Stimulated activated CD4-positive, alpha-beta T cell treated with anti-CD3 and anti-CD28 coated beads, Interleukin-1b, Interleukin-23, amount 100 ng/mL, for 24 hours (primary cell): ENCODE results near the gene RNF115.
"Not testable (repeated sequence)": the region's sequence is repeated elsewhere in the genome, so short reads cannot be mapped to it uniquely, and the experiment has no call there.

ENCODE experiments used
- DNase-seq, 4 experiments: peaks; one replicate each; pipeline ENCODE4 v3.0.0-alpha.2; 2020; ENCODE audit warnings: low read depth in 4 of 4, low spot score in 1 of 4

RNF115 gene

DNA sequence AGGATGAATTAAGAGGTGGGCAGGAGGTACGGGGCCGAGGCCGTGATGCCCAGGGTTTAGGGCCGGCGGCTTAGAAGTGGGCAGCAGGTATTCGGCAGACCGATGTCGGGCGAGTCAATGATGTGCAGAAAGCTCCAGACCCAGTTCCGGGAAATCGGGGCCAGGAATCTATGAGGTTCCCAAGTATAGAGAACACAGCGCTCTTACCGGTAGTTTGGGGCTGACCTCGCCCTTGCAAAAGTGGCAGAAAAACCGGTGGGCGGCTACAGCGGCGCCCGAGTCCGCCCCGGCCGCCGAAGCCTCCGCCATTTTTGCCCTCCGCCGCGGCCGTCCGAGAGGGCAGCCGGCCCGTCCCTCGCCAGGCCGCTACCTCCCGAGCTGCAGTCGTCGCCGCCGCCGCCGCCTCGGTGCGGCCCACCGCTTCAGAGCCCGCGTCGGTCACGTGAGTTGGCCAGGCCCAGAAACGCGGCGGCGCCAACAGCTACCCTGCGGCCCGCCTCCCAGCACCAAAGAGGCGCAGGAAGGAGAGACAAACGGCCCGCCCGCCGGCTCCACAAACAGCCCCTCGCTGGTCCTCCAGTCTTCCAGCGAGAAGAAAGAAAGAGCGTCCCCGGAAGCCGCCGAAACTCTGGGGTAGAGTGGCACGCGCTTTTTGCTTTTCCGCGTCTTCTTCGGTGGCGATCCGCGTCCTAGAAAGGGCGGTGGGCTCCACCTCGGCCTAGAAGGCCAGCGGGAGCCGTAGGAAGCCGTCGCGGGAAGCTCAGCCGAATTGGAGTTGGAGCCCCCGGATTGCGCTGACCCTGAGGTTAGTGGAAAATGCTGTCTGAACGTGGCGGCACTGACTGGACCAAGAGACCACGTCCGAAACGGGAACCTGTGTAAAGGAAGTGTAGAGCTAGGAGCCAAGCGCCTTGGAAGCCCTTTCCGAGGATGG is at the start of gene RNF115, which contains the start of gene POLR3C:
Gene RNF115, minus strand, starts transcription at position 531 of the 934 bp plus-strand sequence. Its CDS starts 222 bp downstream, at position 309.
Gene POLR3C, plus strand, starts transcription at position 636 of the 934 bp plus-strand sequence. CDS start 1,577 bp downstream, outside the sequence.
- peak; percentile 60 to 77 (median 68) for DNase-seq

DNA sequence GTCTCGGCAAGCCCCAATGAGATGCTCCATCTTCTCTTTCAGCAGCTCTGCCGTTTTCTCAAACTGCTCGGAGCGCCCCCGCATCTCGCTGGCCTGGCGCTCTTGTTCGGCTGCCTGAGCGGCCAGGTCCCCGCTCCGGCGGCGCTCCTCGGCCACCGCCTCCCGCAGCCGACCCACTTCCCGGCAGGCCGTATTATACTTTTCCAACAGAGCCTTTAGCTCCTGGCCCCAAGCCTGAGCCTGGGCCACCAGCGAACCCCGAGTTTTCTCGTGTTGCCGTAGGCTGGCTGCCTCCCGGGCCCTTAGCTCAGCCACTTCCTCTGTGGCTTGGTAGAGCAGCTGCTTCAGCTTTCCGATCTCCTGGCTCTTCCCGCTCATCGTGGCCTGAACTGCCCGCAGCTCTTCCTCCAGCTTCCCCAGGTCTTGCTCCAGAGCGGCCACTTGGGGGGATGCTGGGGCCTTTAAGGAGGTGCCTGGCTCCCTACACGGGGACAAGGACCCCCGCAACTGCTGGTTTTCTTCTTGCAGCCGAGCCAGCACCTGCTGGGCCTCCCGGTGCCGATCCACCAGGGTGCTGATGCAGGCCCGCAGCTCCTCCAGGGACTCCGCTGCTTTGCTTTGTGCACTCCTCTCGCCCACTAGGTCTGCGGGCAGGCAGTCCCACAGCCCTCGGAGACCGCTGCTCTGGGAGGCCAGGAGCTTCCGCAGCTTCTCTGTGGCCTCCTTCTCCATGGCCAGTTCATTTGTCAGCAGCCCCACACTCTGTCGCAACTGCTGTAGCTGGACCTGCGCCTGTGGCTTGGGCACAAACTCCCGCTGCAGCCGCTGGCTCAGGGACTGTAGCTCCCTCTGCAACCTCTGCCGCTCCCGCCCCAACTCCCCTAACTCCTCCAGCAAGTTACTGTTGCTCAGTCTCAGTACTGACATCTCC is 48.4 kb upstream of the RNF115 start:
- DNase-seq = peak in 2 of 4 experiments; percentile 11 to 17

DNA sequence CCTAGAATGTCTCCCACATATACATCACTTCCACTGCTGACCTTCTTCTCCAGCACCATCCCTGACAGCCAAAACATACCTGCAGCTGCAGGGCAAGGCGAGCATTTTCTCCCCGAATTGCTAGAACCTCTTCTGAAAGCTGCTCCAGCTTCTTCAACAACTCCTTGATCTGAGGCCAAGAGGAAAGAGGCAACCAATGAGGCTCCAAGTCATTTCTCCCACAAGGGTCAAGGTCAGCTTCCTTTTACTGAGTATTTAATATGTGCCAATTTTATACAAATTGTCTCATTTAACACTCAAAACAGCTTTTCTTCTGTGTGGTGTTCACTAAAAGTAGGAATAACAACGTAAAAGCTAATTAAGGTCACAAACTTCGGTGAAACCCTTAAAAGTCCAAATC is 44.3 kb upstream of the RNF115 start:
- no peak for DNase-seq

DNA sequence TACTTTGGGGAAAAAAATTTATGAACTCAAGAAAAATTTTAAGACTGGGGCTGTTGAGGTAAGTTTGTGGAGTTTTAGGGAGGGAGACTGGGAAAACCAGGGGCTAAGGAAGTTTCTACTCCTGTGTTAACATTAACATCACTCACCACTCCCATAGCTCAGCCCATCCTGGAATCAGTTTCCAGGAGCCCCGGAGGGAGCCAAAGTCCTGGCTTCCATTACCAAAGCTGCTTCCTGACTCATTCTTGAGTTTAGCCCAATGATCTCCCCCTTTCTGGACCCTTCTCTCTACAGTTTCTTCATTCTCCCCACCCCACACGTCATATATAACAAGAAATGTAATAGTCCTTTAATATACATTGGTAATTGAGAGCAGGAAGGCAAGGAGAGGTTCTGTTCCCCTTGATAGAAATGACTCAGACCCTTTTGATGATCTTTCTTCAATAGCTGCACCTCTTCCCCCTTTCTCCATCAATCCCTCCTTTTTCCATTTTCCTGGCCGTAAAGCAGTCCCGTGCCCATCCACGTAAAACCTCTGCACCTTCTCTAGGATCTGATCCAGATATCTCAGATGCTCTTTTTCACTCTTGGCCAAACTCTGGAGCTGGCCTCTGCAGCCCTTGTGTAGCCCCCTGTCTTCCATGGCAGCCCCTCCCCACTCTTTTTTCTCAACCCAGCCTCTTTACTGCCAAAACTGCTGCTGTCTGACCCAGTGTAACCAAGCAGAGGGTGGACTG is 39.6 kb upstream of the RNF115 start:
- DNase-seq = no peak

DNA sequence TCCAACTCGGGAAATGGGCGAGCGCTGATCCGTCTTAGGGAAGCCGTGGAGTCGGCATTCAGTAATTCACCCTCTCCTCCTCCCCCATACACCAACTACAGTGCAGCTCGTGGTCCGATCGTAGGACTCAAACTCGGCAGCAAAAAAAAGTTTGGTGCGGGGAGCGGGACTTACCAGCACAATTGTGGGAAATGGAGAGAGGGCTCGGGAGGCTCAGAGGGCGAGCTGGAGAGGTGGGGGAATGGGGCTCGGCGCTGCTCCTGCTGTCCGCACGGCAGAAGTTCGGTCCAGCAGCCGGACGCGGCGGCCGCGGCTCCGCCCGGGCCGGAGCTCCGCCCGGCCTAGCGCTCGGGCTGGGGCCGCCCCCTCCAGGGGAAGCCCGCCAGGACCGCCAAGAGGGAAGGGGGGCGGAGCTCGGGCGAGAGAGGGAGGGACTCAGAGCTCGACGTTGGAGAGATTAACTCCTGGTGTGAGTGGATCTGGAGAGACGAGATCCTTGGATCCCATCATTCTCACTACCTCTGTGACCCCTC is 35.7 kb upstream of the RNF115 start:
- peak in 3 of 4 experiments; percentile 55 to 70 (median 62) for DNase-seq

DNA sequence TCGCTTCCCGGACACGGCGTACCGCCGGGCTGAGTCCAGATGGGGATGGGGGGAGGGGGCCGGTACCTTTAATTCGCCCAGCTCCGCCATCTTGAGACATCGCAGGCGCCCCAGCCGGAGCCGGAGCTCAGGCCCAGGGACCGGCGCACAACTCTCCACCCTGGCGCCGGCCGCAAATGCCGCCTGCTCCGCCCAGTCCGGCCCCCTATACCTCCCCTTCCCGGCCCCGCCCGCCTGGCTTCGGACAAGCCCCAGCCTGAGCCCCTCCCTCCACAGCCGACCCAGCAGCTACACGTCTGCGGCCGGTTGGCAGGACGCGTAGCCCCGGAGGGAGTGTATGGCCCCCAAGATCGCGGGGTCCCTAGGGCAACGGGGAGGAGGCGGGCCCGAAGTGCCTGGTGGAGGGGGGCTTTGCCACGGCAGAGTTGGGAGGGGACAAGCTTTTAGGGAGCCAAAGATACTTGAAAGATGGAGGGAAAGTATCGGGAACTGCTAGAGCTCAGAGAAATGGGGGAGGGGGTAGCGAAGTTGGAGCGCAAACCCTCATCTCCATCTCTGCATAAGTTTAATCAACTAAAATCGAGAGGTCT is 35.1 kb upstream of the RNF115 start, which contains the start of gene PIAS3:
Gene PIAS3, minus strand, starts transcription at position 181 of the 590 bp plus-strand sequence. Its CDS starts 91 bp downstream, at position 90.
- peak in 3 of 4 experiments; percentile 64 to 87 (median 72) for DNase-seq

DNA sequence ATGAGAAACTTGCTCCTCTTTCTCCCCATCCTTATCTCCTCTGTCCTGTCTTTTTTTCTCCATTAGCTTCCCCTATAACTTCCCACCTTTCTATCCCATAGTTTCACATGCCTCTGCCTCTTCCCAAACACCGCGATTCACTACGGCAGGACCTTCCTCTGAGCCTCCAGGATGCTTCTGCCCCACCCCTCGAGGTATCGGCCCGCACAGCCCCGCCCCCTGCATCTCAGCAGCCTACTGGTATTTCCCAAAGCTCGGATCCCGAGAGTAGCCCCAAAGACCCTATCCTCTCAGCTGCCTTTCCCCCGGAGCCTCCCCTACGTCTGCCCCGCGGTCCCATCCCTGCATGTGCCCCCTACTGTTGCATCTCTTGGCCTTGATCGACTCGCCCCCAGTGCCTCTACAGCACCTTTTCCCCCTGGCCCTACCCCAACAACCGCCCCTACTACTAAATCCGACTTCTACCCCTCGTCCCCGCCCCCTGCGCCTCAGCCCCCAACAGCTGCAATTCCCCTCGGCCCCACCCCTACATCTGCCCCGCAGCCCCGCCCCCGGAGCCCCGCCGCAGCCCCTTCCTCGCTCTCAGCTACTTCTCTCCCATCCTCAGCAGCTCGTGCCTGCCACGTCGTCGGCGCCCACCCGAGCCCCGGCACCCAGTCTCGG is 34.5 kb upstream of the RNF115 start:
- peak in 2 of 4 experiments; percentile 36 to 44 for DNase-seq

DNA sequence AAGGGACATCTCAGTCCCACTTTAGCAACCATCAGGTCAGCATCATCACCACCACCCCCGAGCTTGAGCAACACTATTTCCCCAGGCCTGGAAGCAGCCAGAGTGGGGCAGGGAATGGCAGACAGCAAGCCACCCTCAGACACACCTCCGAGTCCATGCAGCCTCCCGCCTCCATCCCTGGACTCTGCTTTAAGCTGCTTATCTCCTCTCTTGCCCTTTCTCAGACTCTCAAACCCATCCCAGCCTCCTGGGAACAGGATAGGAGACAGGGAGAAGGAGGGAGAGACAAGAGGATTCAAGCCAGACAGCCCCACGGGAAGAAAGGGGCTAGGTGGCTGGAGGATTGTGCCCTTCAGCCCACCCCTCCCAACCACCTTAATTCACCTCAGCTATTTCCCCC is 33.3 kb upstream of the RNF115 start:
- DNase-seq = no peak

DNA sequence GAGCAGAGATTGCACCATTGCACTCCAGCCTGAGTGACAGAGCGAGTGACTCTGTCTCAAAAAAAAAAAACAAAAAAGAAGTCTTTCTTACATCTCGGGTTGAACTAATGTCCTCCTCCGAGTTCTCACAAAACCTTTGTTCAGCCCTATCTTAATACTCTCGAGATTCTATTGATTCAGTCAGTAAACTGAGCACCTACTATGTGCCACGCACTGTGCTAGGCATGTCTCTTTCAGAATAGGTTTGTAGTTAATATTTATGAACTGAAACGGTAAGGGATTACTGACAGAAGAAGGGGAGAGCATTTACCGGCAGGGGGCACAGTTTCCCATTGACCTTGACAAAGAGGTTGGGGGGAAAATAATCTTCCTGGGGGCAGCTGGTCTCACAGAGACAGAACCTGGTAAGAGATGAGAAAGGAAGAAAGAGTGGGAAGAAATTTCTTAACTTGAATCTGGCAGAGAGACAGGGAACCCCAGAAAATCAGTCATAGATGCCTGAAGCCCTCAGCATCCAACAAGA is 31.6 kb upstream of the RNF115 start:
- no peak for DNase-seq

DNA sequence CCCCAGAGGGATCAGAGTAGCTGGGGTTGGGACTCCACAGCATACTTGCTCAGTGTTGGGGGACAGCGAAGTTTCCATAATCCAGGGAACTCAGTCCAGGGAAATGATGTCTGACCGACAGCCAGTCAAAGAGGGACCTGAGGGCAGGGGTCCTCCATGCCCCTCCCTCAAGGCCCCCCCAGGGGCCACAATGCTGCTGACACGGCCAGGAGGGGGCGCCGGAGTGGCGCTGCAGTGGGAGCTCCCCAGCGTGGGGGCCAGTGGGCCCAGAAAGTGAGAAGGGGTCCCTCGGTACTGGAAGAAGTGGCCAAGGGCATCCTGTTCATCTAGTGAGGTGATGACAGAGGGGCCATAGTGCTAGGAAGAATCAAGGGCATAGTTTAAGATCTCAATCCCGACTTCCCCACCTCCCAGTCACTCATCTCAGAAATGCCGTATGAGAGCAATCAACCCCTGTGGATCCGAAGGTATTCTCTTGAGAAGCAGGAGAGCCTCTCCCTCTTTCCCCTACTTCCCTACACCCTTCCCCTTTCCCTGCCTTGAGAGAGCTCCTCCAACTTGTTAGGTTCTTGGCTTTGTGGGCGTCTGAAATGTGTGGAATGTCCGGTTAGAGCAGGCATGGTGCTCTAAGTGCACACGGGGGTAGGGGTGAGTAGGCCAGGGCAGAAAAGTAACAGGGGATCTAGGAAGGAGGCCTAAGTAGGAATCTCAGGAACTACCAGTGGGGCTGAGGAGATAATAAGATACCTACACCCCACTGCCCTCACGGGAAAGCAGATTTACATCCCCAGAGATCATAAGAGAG is 25.7 kb upstream of the RNF115 start:
- no peak for DNase-seq

DNA sequence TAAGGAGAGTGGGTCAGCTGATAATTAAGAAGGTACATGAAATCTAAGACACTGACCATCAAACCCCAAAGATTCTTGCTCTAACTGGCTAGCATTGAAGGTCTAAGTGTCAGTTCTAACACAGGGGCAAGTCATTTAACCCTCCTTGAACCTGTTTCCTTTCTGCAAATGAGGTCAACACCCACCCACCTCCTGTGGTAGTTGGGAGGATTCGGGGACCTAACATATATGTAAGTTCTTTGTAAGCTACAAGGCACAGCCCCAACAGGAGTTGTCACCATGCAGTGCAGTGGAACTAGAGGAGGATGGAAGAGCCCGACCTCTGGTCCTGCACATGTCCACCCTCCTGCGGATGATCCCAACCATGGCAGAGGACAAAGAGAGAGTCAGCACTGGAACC is 23.9 kb upstream of the RNF115 start:
- no peak for DNase-seq

DNA sequence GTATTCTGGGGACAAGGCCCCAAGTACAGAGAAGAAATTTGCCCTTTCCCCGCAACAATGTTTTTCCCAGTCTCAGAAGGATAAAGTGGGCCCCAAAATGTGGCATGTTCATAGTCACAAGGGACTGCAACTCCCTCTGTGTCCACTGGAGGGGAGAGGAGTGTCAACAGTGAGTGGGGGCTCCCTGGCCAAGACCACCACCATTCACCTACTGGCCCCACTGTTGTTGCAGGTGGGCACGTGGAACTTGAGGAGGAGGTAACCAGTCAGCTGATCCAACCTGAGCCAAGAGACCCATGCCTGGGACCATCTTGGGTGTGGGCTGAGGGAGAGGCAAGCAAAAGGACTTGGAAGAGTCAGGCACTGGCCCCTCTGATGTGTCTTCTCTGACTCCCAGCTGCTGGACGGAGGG is 22.3 kb upstream of the RNF115 start:
- DNase-seq = no peak

DNA sequence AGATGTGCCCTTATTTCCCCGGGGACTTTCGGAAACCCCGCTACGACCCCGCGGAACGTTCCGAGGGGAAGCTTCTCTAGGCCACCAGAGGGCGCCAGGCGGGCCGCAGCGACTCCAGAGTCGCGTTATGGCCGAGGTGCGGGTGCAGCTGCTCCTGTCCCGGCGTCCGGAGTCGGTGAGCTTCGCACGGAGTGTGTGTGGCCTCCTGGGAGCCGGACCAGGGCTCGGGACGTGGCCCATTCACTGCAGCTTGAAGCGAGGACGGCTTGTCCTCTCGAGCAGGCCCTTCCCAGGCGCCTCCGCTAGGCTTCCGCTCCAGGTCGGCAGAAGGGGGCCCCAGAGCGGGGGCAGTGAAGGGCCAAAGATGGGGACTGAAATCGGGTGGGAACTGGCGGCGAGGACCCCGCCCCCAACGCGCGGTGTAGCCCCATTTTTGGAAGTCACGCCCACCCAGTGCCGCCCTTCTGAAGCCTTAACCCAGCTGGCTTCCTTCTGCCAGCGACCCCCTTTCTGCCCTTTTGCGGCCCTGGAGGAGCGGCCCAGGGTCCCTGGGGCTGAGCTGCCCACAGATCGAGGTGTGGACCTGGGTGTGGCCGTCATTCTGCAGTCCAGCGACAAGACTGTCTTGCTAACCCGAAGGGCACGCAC is 21.7 kb upstream of the RNF115 start, which contains the start of gene NUDT17:
Gene NUDT17, plus strand, starts transcription at position 117 of the 648 bp plus-strand sequence. Its CDS starts 11 bp downstream, at position 128.
- DNase-seq = peak; percentile 60 to 73 (median 64)

DNA sequence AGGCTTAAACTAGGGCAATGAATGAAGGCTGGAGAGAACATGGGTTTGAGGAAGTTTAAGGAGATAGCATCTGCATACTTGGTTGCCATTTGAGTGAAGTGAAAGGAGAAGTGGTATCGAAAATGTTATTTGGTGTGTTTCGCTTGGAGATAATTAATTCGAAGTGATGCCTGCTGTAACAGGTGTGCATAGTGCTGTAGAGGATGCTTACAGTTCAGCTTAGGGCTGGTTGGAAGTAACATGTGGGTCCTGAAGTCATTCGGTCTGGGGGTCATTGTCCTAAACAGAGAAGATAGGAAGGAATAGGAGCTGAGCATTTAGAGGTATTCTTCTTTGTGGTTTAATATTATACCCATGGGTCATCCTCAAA is 21.2 kb upstream of the RNF115 start:
- DNase-seq = no peak

DNA sequence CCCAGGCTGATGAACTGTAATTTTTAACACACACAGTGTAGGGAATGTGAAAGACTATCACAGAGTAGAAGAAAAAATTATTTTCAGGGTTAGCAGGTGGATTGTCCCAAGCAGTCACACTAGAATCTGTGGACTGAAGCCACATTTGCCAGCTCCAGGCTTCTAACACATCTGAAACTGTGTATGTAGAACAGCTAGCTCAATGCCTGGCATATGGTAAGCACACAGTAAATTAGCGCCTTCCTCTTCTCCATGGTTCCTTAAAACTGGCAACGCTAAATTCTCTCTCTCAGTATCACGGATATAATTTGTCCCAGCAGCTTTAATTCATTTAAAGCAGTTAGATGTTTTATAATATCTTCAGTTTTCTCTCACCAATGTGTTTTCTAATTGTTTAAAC is 19.1 kb upstream of the RNF115 start:
- no peak for DNase-seq

DNA sequence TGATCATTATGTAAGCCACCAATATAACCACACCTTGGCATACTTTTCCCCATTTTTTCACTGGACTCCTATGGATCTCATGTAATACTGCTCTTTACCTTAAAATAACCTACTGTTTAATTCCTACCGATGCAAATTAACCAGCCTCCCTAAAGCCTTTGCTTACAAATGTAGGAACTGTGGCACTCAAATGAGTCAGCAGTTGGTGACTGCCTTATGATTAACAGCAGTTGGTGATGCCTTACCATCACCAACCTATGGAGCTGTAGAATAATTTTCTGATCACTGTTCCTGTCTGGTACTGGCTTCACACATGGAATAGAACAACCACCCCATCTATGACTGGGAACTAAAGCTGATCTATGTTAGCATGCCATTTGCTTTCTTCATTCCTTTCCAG is 13.8 kb upstream of the RNF115 start:
- no peak for DNase-seq

DNA sequence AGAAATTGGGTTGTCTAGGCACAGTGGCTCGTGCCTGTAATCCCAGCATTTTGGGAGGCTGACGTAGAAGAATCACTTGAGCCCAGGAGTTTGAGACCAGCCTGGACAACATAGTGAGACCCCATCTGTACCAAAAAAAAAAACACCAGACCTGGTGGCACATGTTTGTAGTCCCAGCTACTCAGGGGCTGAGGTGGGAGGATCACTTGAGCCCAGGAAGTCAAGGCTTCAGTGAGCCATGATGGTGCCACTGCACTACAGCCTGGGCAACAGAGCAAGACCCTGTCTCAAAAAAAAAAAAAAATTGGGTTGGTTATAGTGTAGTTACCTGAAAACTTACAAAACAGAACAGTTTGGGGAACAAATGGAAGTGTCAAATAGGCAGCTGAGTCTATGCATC is 6.9 kb upstream of the RNF115 start:
- DNase-seq = not testable (repeated sequence)
